ENCODE results near the gene KIF26A.

KIF26A gene

GRCh38 chr14:104133496-104133895 is 4.9 kb upstream of the KIF26A start:
- DNase-seq = no peak

- no peak for DNase-seq
These were observed 4.1 kb upstream of the KIF26A start for GRCh38 chr14:104134061-104134965.

- DNase-seq = no peak
These were observed 3.1 kb upstream of the KIF26A start for GRCh38 chr14:104135121-104135903.

- DNase-seq = no peak
These were observed 2.4 kb upstream of the KIF26A start for GRCh38 chr14:104135904-104136471.

GRCh38 chr14:104136472-104137296 is 1.7 kb upstream of the KIF26A start:
- no peak for DNase-seq

DNA sequence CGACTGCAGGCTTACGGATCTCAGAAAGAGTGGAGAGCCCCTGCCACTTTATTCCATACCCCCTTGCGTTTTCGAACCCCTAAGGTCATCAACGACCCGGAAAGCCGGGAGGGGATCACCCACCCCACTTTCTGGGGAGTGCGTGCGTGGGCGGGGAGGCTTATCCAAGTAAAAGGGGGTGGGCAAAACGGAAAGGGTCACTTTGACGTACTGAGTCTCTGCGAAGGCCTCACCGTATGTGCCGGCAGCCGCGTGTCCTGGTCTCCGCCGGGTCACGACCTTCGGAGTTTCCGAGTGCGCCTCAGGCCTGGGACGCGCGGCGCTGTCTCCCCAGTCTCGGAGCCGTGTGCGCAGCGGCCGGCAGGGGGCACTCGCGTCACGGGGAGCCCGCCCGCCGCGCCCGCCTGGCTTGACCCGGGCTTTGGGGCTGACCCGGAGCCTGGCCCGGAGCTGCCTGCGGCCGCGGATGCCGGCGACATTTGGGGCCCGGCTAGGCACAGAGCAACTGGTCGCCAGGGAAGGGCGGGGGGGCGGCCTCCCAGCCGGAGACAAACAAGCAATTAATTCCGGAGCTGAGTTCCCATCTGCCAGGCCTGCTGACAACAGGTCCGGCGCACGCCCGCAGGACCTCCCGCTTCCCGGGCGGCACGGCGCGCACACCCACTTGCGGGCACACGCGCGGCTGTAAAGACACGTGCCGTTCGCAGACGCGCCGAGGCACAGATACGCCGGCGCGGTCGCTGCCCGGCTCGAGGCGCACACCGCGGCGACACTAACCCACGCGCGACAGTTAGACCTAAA is 890 bp upstream of the KIF26A start:
- no peak for DNase-seq

- DNase-seq = no peak
These were observed 502 bp downstream of the KIF26A start for GRCh38 chr14:104138718-104139459.

GRCh38 chr14:104139460-104140212 is 1.2 kb downstream of the KIF26A start:
- DNase-seq = no peak

DNA sequence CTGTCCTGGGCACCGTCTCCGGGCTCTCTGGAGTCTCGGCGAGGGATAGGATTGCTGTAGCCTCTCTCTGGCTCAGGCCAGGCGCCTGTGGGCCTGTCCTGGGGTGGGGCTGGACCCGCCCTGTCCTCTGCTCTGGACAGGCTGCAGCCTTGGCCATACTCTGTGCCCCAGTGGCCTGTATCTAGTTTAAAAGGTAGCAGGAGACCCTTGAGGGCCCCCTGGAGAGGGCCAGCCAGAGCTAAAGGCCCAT is 1.8 kb downstream of the KIF26A start:
- no peak for DNase-seq

DNA sequence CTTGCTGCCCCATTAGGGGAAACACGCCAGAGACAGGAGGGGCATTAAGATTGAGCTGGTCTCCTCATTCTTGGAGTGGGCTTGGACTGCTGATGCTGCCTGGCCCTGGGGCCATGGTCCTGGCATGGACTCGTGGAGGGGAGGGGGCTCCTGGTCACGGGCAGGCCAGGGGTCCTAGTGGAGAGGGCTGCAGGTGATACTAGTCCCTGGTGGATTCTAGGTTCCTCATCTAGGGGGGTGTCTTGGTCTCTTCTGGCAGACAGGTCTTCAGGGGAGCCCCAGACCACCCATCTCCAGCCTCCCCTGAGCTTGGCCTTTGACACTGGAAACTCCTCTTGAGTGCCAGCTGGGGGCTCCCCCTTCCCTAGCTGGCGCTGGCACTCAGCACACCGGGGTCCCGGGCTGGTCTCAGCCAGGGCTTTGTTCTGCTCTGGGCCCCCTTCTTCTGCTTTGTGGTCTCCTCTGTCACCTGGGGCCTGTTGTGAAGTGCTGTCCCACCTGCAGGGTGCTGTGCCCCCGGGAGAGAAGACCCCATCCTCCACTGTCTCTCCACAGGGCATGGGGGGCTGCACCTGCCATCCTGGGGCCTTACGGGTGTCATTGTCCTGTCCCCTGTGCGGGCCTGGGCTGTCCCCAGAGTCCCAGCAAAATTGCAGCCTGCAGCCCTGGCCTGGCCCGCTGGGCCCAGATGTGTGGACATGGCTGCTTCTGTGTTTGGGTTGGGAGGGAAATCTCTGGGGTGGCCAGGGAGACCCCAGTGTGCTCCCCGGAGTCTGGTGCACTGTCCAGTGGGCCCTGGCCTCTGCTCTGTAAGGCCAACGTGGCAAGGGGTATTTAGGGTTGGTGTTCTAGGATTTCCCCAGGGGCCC is 2.3 kb downstream of the KIF26A start:
- no peak for DNase-seq

GRCh38 chr14:104141621-104142091 is 3.3 kb downstream of the KIF26A start:
- no peak for DNase-seq

- DNase-seq = no peak
These were observed 4.0 kb downstream of the KIF26A start for GRCh38 chr14:104142136-104142945.

DNA sequence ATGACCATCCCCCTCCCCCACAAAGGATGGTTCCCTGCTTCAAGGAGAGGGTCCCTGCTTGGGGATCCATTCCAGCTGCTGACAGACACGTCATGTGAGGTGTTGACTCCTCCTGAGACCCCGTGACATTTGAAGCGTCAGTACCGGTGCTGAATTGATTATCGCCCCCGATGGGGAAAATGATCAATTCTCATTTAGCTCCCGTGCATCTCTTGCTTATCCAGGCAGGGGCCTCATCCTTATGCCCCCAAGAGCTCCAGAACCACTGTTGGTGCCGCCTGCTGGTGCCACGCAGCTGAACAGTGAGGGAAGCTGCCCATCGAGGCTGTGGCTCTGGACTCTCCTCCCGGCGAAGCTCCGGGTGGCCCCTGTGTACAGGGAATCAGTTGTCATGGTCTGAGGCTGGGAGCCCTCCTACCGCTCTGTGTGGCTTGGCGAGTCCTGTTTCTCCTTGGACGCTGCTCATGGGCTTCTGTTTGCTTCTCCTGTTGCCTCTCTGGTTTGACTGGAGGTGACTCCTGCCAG is 4.6 kb downstream of the KIF26A start:
- DNase-seq = no peak

DNA sequence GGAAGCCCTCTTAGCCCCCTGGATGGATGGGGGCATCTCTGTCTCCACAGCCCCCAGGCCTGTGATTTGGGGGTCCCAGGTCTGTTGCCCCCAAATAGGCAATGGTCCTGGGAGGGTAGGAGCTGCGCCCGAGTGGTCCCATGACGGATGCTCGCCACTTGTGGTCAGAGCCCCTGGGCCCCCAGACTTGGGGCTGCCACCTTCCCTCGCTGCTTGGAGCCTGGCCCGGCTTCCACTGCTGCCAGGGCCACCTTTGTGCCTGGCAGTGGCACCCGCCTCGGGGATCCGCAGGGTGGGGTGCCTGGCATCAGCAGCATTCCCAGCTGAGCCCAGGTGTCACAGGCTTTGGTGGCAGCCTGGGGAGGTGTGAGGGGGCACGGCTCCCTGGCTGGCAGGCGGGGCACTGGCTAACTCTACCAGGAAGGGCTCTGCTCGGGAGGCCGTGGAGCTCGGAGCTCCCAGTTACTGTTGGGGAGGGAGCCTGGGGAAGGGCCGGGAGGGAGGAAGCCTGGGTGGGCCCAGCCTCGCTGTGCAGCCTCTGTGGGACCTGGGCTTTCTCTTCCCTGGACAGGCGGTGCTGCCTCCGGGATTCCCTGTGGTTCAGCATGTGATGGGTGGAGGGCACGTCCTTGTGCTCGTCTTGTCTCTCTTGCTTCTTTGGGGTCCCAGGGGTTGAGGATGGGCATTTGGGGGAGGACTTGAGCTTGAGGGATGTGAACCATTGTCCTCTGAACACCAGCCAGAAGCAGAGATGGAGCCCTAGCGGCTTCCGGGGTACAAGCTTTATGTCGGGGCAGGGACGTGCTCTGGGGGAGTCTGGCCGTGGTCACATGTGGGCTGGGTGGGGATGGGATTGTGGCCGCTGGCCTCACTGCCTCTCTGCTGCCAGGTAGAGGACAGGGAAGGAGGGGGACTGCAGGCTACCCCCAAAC is 5.4 kb downstream of the KIF26A start:
- DNase-seq = no peak

DNA sequence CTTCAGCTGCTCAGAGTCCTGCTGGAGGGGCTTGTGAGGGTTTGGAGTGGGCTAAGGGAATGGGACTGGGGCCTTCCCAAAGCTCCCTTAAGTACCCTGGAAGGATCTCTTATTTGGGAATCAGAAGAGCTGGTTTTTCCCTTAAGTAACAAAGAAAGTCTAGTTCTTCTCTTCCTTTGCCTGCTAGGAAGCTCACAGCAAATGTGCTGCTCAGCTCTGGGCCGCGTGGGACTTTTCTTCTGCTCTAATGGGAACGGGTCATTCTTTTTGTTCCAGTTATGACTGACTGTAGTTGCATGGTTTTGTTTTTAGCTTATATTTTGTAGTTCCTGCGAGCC is 6.0 kb downstream of the KIF26A start:
- no peak for DNase-seq

DNA sequence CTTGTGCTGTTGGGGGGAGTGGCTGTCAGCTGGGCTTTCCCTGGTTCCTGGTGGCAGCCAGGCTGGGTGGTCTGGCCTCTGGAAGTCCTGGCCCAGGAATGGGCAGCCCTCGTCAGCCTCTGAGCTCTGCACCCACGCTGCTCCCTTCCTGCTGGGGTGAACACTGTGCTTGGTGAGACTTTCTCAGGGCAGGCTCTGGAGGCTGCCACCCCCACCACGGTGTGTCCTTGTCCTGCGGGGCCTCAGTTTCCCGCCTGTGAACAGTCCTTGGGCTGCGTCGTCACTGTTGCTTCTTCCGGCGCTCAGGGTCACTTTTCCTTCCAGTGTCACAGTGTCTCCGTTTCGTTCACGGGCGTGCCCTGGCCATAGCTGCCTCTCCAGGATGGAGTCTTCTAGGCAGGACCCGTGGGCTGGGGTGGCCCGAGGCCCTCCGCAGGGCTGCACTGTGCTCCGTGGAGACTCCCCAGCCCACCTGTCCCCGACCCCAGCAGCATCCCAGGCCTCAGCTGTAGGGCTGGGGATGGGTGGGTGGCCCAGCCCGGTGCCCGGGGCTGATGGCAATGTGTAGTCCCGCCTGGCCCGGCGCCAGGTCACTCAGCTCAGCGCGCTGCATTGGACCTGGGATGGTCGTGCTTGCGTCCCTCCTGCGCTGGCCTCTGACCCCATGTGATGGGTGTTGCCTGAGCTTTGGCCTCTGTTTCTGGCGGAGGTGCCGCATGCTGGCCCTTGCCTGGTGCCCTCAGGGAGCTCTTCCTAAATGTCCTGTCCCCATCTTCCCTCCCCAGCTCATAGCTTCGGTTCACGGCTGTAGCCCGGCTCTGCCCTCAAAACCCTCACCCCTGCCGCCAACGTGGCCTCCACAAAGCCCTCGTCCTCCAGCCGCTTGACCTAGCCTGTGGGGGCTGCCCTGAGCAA is 6.8 kb downstream of the KIF26A start:
- DNase-seq = no peak
